ENCODE results near the gene SNRNP48. TPM values are rescaled to one million over a fixed set of nuclear protein-coding genes. Genes with fewer than 3 reads are reported as not detected.

SNRNP48 gene
- total RNA-seq, 4 donors from 2014 or later: 8.8 to 15.3 (median 10.7) TPM

DNA sequence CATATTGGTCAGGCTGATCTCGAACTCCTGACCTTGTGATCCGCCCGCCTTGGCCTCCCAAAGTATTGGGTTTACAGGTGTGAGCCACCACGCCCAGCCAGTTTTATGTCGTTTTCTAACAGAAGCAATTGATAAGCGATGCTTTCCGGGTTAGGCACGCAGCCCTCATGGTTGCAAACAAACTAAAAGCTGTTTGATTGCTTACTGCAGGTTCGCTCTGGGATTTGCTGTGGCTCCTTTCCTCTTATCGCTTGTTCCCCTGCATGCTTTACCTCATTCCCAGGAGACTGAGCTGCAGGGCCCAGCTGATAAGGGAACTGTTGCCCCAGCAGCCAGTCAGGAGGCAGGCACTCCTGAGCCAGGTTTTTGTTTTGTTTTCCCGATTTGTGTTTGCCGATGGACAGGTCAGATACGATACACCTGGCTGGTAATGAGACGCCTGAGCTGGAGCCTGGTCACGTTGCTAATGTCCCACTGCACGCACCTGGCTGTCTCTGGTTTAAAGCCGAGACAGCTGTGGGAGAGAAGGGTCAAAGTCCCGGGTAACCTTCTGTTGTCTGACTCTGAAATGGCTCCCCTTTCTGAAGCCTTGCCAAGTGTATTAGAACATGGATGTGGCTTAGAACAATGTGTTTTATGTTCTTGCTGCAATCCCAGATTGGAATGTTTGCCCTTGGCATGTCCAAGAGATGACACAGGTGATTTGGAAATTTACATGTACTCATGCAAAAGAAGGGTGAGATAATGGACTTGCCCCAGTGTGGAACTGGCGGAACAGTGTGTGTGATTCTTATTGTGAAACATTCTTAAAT lies 28.6 kb upstream of the SNRNP48 start:
- 73 to 80% methylated on average over 19 of the region's 19 CpGs for WGBS, 2 donors
- H3K4me3 ChIP-seq (ENCODE audit: low read depth, poor library complexity, severe bottlenecking): no peak overlapping the region
- intact Hi-C loops (cut with DNase I; ENCODE audit: low total_unique reads): loop anchor here (10.0 kb wide), 1 partner anchor 147 kb away; no protein-coding TSS in a partner anchor
- no peak for DNase-seq (ENCODE audit: low spot score in 2 of 2)
- no peak for TF ChIP-seq POLR2A (IDR thresholded peaks at IDR 0.05)
- TF ChIP-seq, protein P1, sequence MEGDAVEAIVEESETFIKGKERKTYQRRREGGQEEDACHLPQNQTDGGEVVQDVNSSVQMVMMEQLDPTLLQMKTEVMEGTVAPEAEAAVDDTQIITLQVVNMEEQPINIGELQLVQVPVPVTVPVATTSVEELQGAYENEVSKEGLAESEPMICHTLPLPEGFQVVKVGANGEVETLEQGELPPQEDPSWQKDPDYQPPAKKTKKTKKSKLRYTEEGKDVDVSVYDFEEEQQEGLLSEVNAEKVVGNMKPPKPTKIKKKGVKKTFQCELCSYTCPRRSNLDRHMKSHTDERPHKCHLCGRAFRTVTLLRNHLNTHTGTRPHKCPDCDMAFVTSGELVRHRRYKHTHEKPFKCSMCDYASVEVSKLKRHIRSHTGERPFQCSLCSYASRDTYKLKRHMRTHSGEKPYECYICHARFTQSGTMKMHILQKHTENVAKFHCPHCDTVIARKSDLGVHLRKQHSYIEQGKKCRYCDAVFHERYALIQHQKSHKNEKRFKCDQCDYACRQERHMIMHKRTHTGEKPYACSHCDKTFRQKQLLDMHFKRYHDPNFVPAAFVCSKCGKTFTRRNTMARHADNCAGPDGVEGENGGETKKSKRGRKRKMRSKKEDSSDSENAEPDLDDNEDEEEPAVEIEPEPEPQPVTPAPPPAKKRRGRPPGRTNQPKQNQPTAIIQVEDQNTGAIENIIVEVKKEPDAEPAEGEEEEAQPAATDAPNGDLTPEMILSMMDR (IDR thresholded peaks at IDR 0.05): no peak

DNA sequence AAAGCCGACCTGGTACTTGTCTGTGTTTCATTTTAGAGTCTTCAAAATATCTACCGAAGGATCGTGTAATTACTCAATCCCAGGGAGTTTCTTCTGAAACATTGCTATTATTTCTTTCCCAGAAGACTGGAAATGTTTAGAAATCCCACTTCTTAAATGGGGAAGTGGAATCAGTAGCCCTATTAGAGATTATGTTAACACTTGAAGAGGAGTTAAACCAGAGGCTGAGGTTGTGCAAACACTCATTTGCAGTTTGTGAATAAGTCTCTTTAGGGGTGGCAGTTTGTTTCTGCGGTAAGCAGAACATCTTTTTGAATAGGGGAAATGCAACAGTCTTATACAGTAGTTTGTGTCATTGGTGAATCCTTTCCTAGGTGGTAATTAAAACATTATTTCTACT lies 27.2 kb upstream of the SNRNP48 start:
- intact Hi-C loops (cut with DNase I; ENCODE audit: low total_unique reads): loop anchor here (10.0 kb wide), 1 partner anchor 148 kb away; no protein-coding TSS in a partner anchor
- TF ChIP-seq POLR2A (IDR thresholded peaks at IDR 0.05): no peak
- TF ChIP-seq, protein P1 (IDR thresholded peaks at IDR 0.05): no peak
- WGBS, 2 donors: 78 to 80% methylated on average over 4 of the region's 4 CpGs

DNA sequence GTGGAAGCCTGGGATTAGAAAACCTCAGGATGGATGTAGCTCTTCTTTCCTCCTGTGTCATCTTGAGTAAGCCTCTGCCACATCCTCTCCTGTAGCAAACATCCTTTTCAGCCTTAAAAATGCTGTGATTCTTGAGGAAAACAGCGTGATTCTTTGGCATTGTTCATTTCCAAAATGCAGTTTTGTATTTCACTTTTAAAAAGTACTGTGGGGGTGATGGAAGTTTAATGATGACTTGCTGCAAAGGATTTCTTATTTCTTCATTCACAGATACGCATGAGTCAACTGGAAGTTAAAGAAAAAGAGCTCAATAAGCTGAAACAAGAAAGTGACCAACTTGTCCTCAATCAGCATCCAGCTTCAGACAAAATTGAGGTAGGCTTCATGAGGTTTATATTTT lies 23.9 kb upstream of the SNRNP48 start:
- intact Hi-C loops (cut with DNase I; ENCODE audit: low total_unique reads): loop anchor here (10.0 kb wide), 1 partner anchor 151 kb away; no protein-coding TSS in a partner anchor
- TF ChIP-seq POLR2A (IDR thresholded peaks at IDR 0.05): no peak
- TF ChIP-seq, protein P1 (IDR thresholded peaks at IDR 0.05): no peak
- 91 to 96% methylated on average over 2 of the region's 2 CpGs for WGBS, 2 donors
- DNase-seq (ENCODE audit: low spot score in 2 of 2): no peak
- H3K4me3 ChIP-seq (ENCODE audit: low read depth, poor library complexity, severe bottlenecking): no peak overlapping the region

More for the DNA sequence above, 27.2 kb upstream of the SNRNP48 start:
- no peak for DNase-seq (ENCODE audit: low spot score in 2 of 2)
- no peak overlapping the region for H3K4me3 ChIP-seq (ENCODE audit: low read depth, poor library complexity, severe bottlenecking)

DNA sequence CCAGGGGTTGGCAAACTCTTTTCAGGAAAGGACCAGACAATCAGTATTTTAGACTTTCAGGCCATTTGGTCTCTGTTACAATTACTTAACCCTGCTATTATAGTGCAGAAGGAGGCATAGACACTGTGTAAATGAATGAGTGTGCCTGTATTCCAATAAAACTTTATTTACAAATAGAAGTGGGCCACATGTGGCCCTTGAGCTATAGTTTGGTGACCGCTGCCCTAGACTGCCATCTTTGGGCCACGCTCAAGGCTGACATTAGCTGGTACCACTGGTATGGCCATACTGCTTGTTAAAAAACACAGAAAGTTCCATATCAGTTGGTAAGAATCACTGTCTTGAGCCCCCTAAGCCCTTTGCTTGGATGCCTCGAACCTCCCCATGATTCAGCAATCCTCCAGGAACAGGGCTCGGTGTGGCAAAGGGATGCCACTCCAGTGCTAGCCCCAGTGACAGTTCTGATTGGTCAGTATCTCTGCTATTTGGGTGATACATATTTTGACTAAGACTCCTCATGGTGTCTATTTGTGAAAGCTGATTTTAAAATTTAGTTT lies 23.3 kb upstream of the SNRNP48 start:
- no peak overlapping the region for H3K4me3 ChIP-seq (ENCODE audit: low read depth, poor library complexity, severe bottlenecking)
- DNase-seq (ENCODE audit: low spot score in 2 of 2): no peak
- WGBS, 2 donors: 84 to 97% methylated on average over 4 of the region's 4 CpGs
- intact Hi-C loops (cut with DNase I; ENCODE audit: low total_unique reads): loop anchor here (10.0 kb wide), 1 partner anchor 152 kb away; no protein-coding TSS in a partner anchor
- TF ChIP-seq, protein P1 (IDR thresholded peaks at IDR 0.05): no peak
- no peak for TF ChIP-seq POLR2A (IDR thresholded peaks at IDR 0.05)

DNA sequence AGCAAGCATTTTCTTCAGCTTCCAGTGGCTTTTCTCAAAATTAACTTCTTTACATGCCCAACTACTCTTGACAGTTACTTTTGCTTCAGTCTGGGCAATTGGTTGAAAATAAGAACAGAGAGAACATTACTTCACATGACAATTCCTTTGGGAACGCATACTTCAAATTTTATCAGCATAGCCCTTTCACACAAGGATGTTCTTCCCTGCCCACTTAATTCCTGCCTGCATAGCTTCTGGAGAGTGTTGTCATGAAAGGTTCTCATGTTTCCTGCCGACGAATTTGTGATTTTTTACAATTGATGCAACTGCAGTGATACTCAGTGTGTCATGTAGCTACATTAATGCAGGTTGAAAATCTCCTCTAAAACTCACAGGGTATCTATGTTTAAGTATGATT lies 22.0 kb upstream of the SNRNP48 start:
- intact Hi-C loops (cut with DNase I; ENCODE audit: low total_unique reads): loop anchor here (10.0 kb wide), 1 partner anchor 153 kb away; no protein-coding TSS in a partner anchor
- TF ChIP-seq POLR2A (IDR thresholded peaks at IDR 0.05): no peak
- TF ChIP-seq, protein P1 (IDR thresholded peaks at IDR 0.05): no peak
- 56 to 67% methylated on average over 3 of the region's 3 CpGs for WGBS, 2 donors
- no peak overlapping the region for H3K4me3 ChIP-seq (ENCODE audit: low read depth, poor library complexity, severe bottlenecking)
- DNase-seq (ENCODE audit: low spot score in 2 of 2): no peak
